H1 (cell line): Measurements from ENCODE around the gene NPHP4. TPM values are rescaled to one million over a fixed set of nuclear protein-coding genes. Genes with fewer than 3 reads are reported as not detected.

Experiments used
- CTCF ChIA-PET: fragments of 300-600 bp; sonication (Branson Sonifier 250); formaldehyde crosslinking; loops from one replicate; lab custom pipeline; 2021; ENCODE audit not compliant: partially characterized antibody; lab: Charles Lee
- POLR2A ChIA-PET: fragments of 300-600 bp; sonication (Branson Sonifier 250); formaldehyde crosslinking; loops from one replicate; lab custom pipeline; 2021; ENCODE audit warnings: inconsistent platforms; ENCODE audit not compliant: partially characterized antibody; lab: Charles Lee
- DNase-seq, 2 experiments: peaks; one replicate each; pipeline versions ENCODE4 v3.0.0 to v3.0.0-alpha.2; 2010 to 2022; ENCODE audit warnings: low spot score in 2 of 2, low read depth in 1 of 2, mixed read lengths in 1 of 2
- FAIRE-seq: peaks from 2 replicates; lab custom pipeline; 2011; peaks lifted over from hg19 to GRCh38; lab: Jason Lieb, UNC
- H2AFZ ChIP-seq: 2 replicates; pipeline ENCODE4 v1.8.1; 2012; ENCODE audit warnings: low read length, inconsistent platforms
- H2AK5ac ChIP-seq: 2 replicates; pipeline ENCODE4 v1.6.1; 2013; ENCODE audit warnings: low read depth, low read length
- H2BK120ac ChIP-seq: replicated peaks from 2 replicates; pipeline ENCODE3; 2013; ENCODE audit warnings: low read depth, low read length, inconsistent platforms
- H2BK12ac ChIP-seq: 2 replicates; pipeline ENCODE4 v1.6.1; 2013; ENCODE audit warnings: low read depth, low read length
- H2BK15ac ChIP-seq: 2 replicates; pipeline ENCODE4 v1.6.1; 2013; ENCODE audit warnings: low read length
- H2BK20ac ChIP-seq: 2 replicates; pipeline ENCODE4 v1.6.1; 2013; ENCODE audit warnings: low read length
- H2BK5ac ChIP-seq: 2 replicates; pipeline ENCODE4 v1.6.1; 2013; ENCODE audit warnings: low read depth, low read length
- H3K14ac ChIP-seq: 2 replicates; pipeline ENCODE4 v1.6.1; 2013; ENCODE audit warnings: inconsistent platforms; ENCODE audit not compliant: insufficient read length
- H3K18ac ChIP-seq: 2 replicates; pipeline ENCODE4 v1.6.1; 2013; ENCODE audit warnings: low read length; ENCODE audit errors: extremely low read depth
- H3K23ac ChIP-seq: 2 replicates; pipeline ENCODE4 v1.6.1; 2013; ENCODE audit warnings: inconsistent platforms; ENCODE audit not compliant: insufficient read length
- H3K23me2 ChIP-seq: 2 replicates; pipeline ENCODE4 v1.6.1; 2013; ENCODE audit warnings: low read depth, low read length
- H3K27ac ChIP-seq: 2 replicates; pipeline ENCODE4 v1.6.1; 2011; ENCODE audit warnings: low read depth, low read length, inconsistent platforms
- H3K27me3 ChIP-seq, 4 experiments: replicated peaks in 1 of 4; 1 replicate in 1 of 4; 2 replicates in 3 of 4; pipeline versions ENCODE4 v1.6.1 to v1.8.1; 2011 to 2013; ENCODE audit warnings: low read length in 3 of 4, mild to moderate bottlenecking in 3 of 4, inconsistent platforms in 2 of 4, mixed read lengths in 2 of 4, moderate library complexity in 1 of 4; ENCODE audit not compliant: control insufficient read depth in 3 of 4, insufficient read depth in 3 of 4; ENCODE audit errors: extremely low read depth in 1 of 4
- H3K36me3 ChIP-seq, 4 experiments: 2 replicates each; pipeline versions ENCODE4 v1.6.1 to v1.8.1; 2011 to 2013; ENCODE audit warnings: mild to moderate bottlenecking in 4 of 4, low read length in 3 of 4, moderate library complexity in 2 of 4, control low read depth in 1 of 4, inconsistent platforms in 1 of 4; ENCODE audit not compliant: insufficient read depth in 4 of 4, control insufficient read depth in 2 of 4
- H3K4ac ChIP-seq: replicated peaks from 2 replicates; pipeline ENCODE3; 2013; ENCODE audit warnings: low read length, low read depth, mixed read lengths, inconsistent platforms; ENCODE audit not compliant: insufficient read length
- H3K4me1 ChIP-seq, 4 experiments: replicated peaks in 1 of 4; 1 replicate in 1 of 4; 2 replicates in 3 of 4; pipeline versions ENCODE4 v1.6.1 to v1.8.1; 2011 to 2013; ENCODE audit warnings: low read length in 3 of 4, inconsistent platforms in 2 of 4, mixed read lengths in 1 of 4; ENCODE audit not compliant: insufficient read depth in 4 of 4, control insufficient read depth in 3 of 4
- H3K4me2 ChIP-seq, 2 experiments: 2 replicates each; pipeline versions ENCODE4 v1.6.1 to v1.8.1; 2011 to 2013; ENCODE audit warnings: low read depth in 2 of 2, low read length in 2 of 2, control low read depth in 1 of 2, inconsistent platforms in 1 of 2, mild to moderate bottlenecking in 1 of 2; ENCODE audit not compliant: insufficient read depth in 1 of 2
- H3K4me3 ChIP-seq, 4 experiments: fragments of 200-600, 300-600 bp in 1 of 4; sonication (generic), shearing (Covaris generic), sonication (Bioruptor Twin) in 1 of 4; 2 replicates each; pipeline versions ENCODE4 v1.5.1 to v1.8.1; 2011 to 2016; ENCODE audit warnings: low read length in 4 of 4, low read depth in 3 of 4, control low read depth in 2 of 4, inconsistent platforms in 2 of 4, mild to moderate bottlenecking in 2 of 4, mixed read lengths in 1 of 4, moderate library complexity in 1 of 4; ENCODE audit not compliant: insufficient read depth in 2 of 4; ENCODE audit errors: extremely low read depth in 1 of 4
- H3K56ac ChIP-seq: replicated peaks from 2 replicates; pipeline ENCODE3; 2013; ENCODE audit warnings: low read depth, mild to moderate bottlenecking, mixed read lengths, low read length, inconsistent platforms; ENCODE audit not compliant: insufficient read length
- H3K79me1 ChIP-seq: 2 replicates; pipeline ENCODE4 v1.6.1; 2013; ENCODE audit warnings: low read depth, low read length, control low read depth
- H3K79me2 ChIP-seq, 2 experiments: 2 replicates each; pipeline versions ENCODE4 v1.6.1 to v1.8.1; 2012 to 2013; ENCODE audit warnings: low read length in 2 of 2, mild to moderate bottlenecking in 2 of 2, inconsistent platforms in 1 of 2; ENCODE audit not compliant: insufficient read depth in 2 of 2, control insufficient read depth in 1 of 2
- H3K9ac ChIP-seq, 4 experiments: replicated peaks in 1 of 4; 1 replicate in 1 of 4; 2 replicates in 3 of 4; pipeline versions ENCODE4 v1.6.1 to v1.8.1; 2011 to 2013; ENCODE audit warnings: low read depth in 3 of 4, low read length in 3 of 4, control low read depth in 2 of 4, mild to moderate bottlenecking in 2 of 4, moderate library complexity in 2 of 4, inconsistent platforms in 1 of 4; ENCODE audit errors: extremely low read depth in 1 of 4
- H3K9me3 ChIP-seq, 2 experiments: 2 replicates each; pipeline versions ENCODE4 v1.6.1 to v1.8.1; 2012 to 2013; ENCODE audit warnings: mild to moderate bottlenecking in 2 of 2, moderate library complexity in 2 of 2, control low read depth in 1 of 2, inconsistent platforms in 1 of 2, low read depth in 1 of 2, low read length in 1 of 2, mixed read lengths in 1 of 2; ENCODE audit not compliant: insufficient read depth in 2 of 2
- H4K20me1 ChIP-seq, 2 experiments: replicated peaks in 1 of 2; 2 replicates each; pipeline versions ENCODE3 to v1.8.1; 2011 to 2013; ENCODE audit warnings: inconsistent platforms in 2 of 2, low read length in 2 of 2, mild to moderate bottlenecking in 1 of 2; ENCODE audit not compliant: insufficient read depth in 2 of 2, control insufficient read depth in 1 of 2
- H4K5ac ChIP-seq: 2 replicates; pipeline ENCODE4 v1.6.1; 2013; ENCODE audit warnings: low read length, low read depth, mixed read lengths, inconsistent platforms; ENCODE audit not compliant: insufficient read length
- H4K8ac ChIP-seq: 2 replicates; pipeline ENCODE4 v1.8.0; 2013; ENCODE audit warnings: mild to moderate bottlenecking, moderate library complexity, low read length, inconsistent platforms; ENCODE audit not compliant: insufficient read depth; ENCODE audit errors: extremely low read depth
- H4K91ac ChIP-seq: replicated peaks from 2 replicates; pipeline ENCODE3; 2013; ENCODE audit warnings: low read length, mixed read lengths, inconsistent platforms; ENCODE audit not compliant: insufficient read length
- CEBPB ChIP-seq: IDR thresholded peaks from 2 replicates; pipeline ENCODE4 v1.6.1; 2012; ENCODE audit warnings: low read depth, low read length
- GTF2F1 ChIP-seq: IDR thresholded peaks from 2 replicates; pipeline ENCODE4 v1.6.1; 2012; ENCODE audit warnings: low read depth, low read length, improper control_type of control experiment, borderline replicate concordance
- MAFK ChIP-seq: IDR thresholded peaks from 2 replicates; pipeline ENCODE4 v1.6.1; 2012; ENCODE audit warnings: low read depth, mild to moderate bottlenecking, improper control_type of control experiment, low read length
- TAF7 ChIP-seq: optimal IDR thresholded peaks from 2 replicates; pipeline ENCODE3; 2011; ENCODE audit warnings: low read depth, mild to moderate bottlenecking, inconsistent platforms, low read length, moderate library complexity, borderline replicate concordance
- TEAD4 ChIP-seq: IDR thresholded peaks from 2 replicates; pipeline ENCODE4 v1.6.1; 2012; ENCODE audit warnings: low read depth, low read length, inconsistent platforms, mixed read lengths
- WGBS, 2 experiments: shearing (Covaris generic) in 1 of 2; methylation state at CpG; one replicate each; pipeline versions ENCODE4 v1.1.6 to v1.1.7; 2013 to 2015; ENCODE audit warnings: low lambda C conversion rate in 2 of 2, mixed read lengths in 2 of 2, inconsistent platforms in 1 of 2, low coverage in 1 of 2, missing lambda C conversion rate in 1 of 2; ENCODE audit not compliant: insufficient replicate concordance in 2 of 2, insufficient coverage in 1 of 2, insufficient read length in 1 of 2; ENCODE audit errors: extremely low coverage in 1 of 2, missing lambda C conversion rate in 1 of 2; 5-methylcytosine and 5-hydroxymethylcytosine counted together
- polyA plus RNA-seq, 7 experiments: library from polyadenylated mRNA; depleted of rRNA in 3 of 7; stranded (reverse) in 5 of 7; unstranded in 2 of 7; fragments of >200 nt in 5 of 7; fragments of 200-250 nt in 2 of 7; gene quantifications; 1 replicate in 5 of 7; 2 replicates in 1 of 7; 4 replicates in 1 of 7; pipeline versions ENCODE4 v1.2.1 to v1.2.3, GENCODE V29; 2011 to 2013; ENCODE audit warnings: missing spikeins in 2 of 7, mixed read lengths in 2 of 7
- total RNA-seq: library from RNA; stranded (reverse); fragmentation: NEBNext Ultra II Directional; extraction: Animal tissue kit (Norgen Biotek cat#: 25700); gene quantifications from 2 replicates; pipeline ENCODE4 v1.2.1, GENCODE V29; 2021

Gene NPHP4
- total and polyA plus RNA-seq, 2 of the 8 experiments (the other 6 are each of a cell fraction or from before 2014, with no cell fraction given) = 5.8 to 14.0 TPM

DNA sequence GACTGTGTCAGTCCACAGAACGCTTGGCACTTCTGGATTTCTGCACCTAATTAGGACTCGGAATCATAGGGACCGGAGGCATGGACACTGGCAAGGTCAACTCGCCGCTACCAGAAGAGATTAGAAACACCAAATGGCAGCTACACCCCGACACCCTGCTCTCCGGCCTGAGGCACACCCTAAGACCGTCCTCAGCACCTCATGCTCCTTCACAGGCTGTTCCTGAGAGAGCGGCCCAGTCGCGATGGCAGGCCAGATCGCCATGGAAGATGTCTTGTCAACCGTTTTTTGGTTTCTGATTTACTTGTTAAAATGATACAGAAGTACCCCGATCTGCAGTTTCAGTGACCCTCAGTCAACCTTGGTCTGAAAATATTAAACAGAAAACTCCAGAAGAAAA, 46.8 kb downstream of the NPHP4 start:
- Histone ChIP-seq H2BK15ac (no peak overlapping the region), H3K23me2 (peaks cover 4% of the 10 kb centered on the region; the same call in 1 of the 2 replicates), H3K27me3 (no peaks in the 10 kb centered on the region), H3K9me3 (no peaks in the 10 kb centered on the region), H3K27ac (no peak overlapping the region), H3K4ac (no peak overlapping the region), H3K18ac (no peak overlapping the region), H3K79me2 (no peaks in the 10 kb centered on the region), H4K91ac (no peak overlapping the region), H3K79me1 (peaks cover 4% of the 10 kb centered on the region; the same call in 1 of the 2 replicates), H2BK120ac (no peak overlapping the region), H3K14ac (no peak overlapping the region), H3K23ac (no peak overlapping the region), H2BK12ac (no peak overlapping the region), H4K20me1 (no peaks in the 10 kb centered on the region), H3K9ac (no peak overlapping the region), H3K4me2 (no peak overlapping the region), H2AK5ac (no peak overlapping the region), H3K4me3 (no peak overlapping the region), H3K4me1 (no peaks in the 10 kb centered on the region), H4K8ac (no peak overlapping the region), H2BK20ac (no peak overlapping the region), H2AFZ (no peak overlapping the region), H3K36me3 (peaks cover 0 to 5% (median 2%) of the 10 kb centered on the region in 4 experiments; a peak in 4 of 8 replicates), H3K56ac (no peak overlapping the region), H2BK5ac (no peak overlapping the region), H4K5ac (no peak overlapping the region)
- CTCF ChIA-PET = interaction anchor here (1.5 kb wide), 1 partner anchor 15 kb away, joined by 4 read pairs; no protein-coding TSS in a partner anchor
- POLR2A ChIA-PET = no interaction called here
- 90% methylated on average over 14 of the region's 14 CpGs; no CpG with 5 or more reads in 1 of the 2 experiments for WGBS, 2 experiments
- FAIRE-seq = no peak
- TF ChIP-seq MAFK (no peak), TEAD4 (no peak), TAF7 (no peak), GTF2F1 (no peak), CEBPB (no peak)
- peak in 1 of 2 experiments; percentile 22 for DNase-seq
